Prostate gland (tissue), 2 donors: ENCODE measurements around the gene NRDC. TPM values are rescaled to one million over a fixed set of nuclear protein-coding genes. Genes with fewer than 3 reads are reported as not detected.
"Not testable (repeated sequence)": the region's sequence is repeated elsewhere in the genome, so short reads cannot be mapped to it uniquely, and the experiment has no call there.

Source experiments
- DNase-seq: peaks from one replicate; pipeline ENCODE4 v3.0.0-alpha.2; 2019; ENCODE audit warnings: low spot score
- H3K27ac ChIP-seq, 2 donors: fragments of 200-600 bp; sonication (generic); 2 replicates each; pipeline ENCODE4 v1.5.1; 2017 to 2019
- H3K27me3 ChIP-seq: fragments of 200-600 bp; sonication (generic); replicated peaks from 2 replicates; pipeline ENCODE4 v1.5.1; 2019; ENCODE audit not compliant: insufficient read depth
- H3K36me3 ChIP-seq, 2 donors: fragments of 200-600 bp; sonication (generic); 1 replicate in 1 of 2; 2 replicates in 1 of 2; pipeline versions ENCODE4 v1.5.1 to v1.8.1; 2017 to 2019
- H3K4me1 ChIP-seq: fragments of 200-600 bp; sonication (generic); replicated peaks from 2 replicates; pipeline ENCODE4 v1.5.1; 2019
- H3K4me3 ChIP-seq, 2 donors: fragments of 200-600 bp; sonication (generic); 2 replicates each; pipeline ENCODE4 v1.5.1; 2017 to 2019
- H3K9me3 ChIP-seq: fragments of 200-600 bp; sonication (generic); 2 replicates; pipeline ENCODE4 v1.5.1; 2017
- CTCF ChIP-seq, 4 experiments: fragments of 200-600 bp in 2 of 4; fragments of 450-650 bp in 2 of 4; sonication (generic) in 2 of 4; IDR thresholded peaks; 1 replicate in 3 of 4; 2 replicates in 1 of 4; pipeline ENCODE4 v1.5.1; 2016 to 2019; ENCODE audit warnings: antibody characterized with exemption in 4 of 4, mild to moderate bottlenecking in 2 of 4, moderate library complexity in 2 of 4
- POLR2A ChIP-seq: fragments of 450-650 bp; IDR thresholded peaks from one replicate; pipeline ENCODE4 v1.6.1; 2016; ENCODE audit warnings: antibody characterized with exemption, mild to moderate bottlenecking
- POLR2AphosphoS5 ChIP-seq: sonication (generic); formaldehyde crosslinking; IDR thresholded peaks from one replicate; pipeline ENCODE4 v1.6.1; 2017; ENCODE audit warnings: antibody characterized with exemption
- WGBS: methylation state at CpG from one replicate; pipeline ENCODE4 v1.1.5; 2018; 5-methylcytosine and 5-hydroxymethylcytosine counted together
- intact Hi-C: fragments of 100-400 bp; cut with DNase I; formaldehyde crosslinking; loops from one replicate; pipeline ENCODE4 v1.14.2; 2022
- total RNA-seq, 2 donors: library from RNA; depleted of rRNA; stranded (reverse); fragments of >200 nt; gene quantifications; one replicate each; pipeline ENCODE4 v1.1.0, GENCODE V29; 2016

NRDC gene
- total RNA-seq, 2 donors from 2014 or later = 48.5 to 67.7 TPM

- H3K36me3 ChIP-seq = no peaks in the 10 kb centered on the region
- peak overlapping the region; percentile 96 for H3K27ac ChIP-seq
- TF ChIP-seq CTCF (IDR thresholded peaks at IDR 0.05) = no peak
- TF ChIP-seq POLR2A = no peak
- TF ChIP-seq POLR2AphosphoS5 = no peak
- H3K4me1 ChIP-seq = no peaks in the 10 kb centered on the region
- peak overlapping the region; percentile 83 to 96 for H3K4me3 ChIP-seq
- WGBS = under 1% methylated on average over 17 of the region's 17 CpGs
- no peak for DNase-seq
- H3K9me3 ChIP-seq = no peaks in the 10 kb centered on the region
- no peaks in the 10 kb centered on the region for H3K27me3 ChIP-seq
- intact Hi-C loops = no loop called here
Measured at GRCh38 chr1:51878308-51878615, 265 bp downstream of the NRDC start.

GRCh38 chr1:51877434-51878307 lies 856 bp downstream of the NRDC start:
- Histone ChIP-seq H3K4me1 (no peaks in the 10 kb centered on the region), H3K27ac (peak overlapping the region; percentile 96), H3K4me3 (peak overlapping the region; percentile 83 to 96), H3K27me3 (no peaks in the 10 kb centered on the region), H3K9me3 (no peaks in the 10 kb centered on the region), H3K36me3 (no peaks in the 10 kb centered on the region)
- intact Hi-C loops = no loop called here
- peak; percentile 14 for DNase-seq
- no peak for TF ChIP-seq CTCF (IDR thresholded peaks at IDR 0.05)
- no peak for TF ChIP-seq POLR2AphosphoS5
- TF ChIP-seq POLR2A = no peak
- 10% methylated on average over 21 of the region's 21 CpGs for WGBS

- no peak for DNase-seq
- Histone ChIP-seq H3K9me3 (no peaks in the 10 kb centered on the region), H3K27ac (no peak overlapping the region), H3K4me3 (no peak overlapping the region), H3K27me3 (no peaks in the 10 kb centered on the region), H3K4me1 (no peaks in the 10 kb centered on the region), H3K36me3 (no peaks in the 10 kb centered on the region)
- TF ChIP-seq POLR2A (no peak), CTCF (IDR thresholded peaks at IDR 0.05) (no peak), POLR2AphosphoS5 (no peak)
- intact Hi-C loops = no loop called here
Measured at GRCh38 chr1:51875836-51876235, 2.7 kb downstream of the NRDC start.

GRCh38 chr1:51875291-51875772 lies 3.2 kb downstream of the NRDC start:
- Histone ChIP-seq H3K4me1 (no peaks in the 10 kb centered on the region), H3K27ac (no peak overlapping the region), H3K27me3 (no peaks in the 10 kb centered on the region), H3K9me3 (no peaks in the 10 kb centered on the region), H3K36me3 (no peaks in the 10 kb centered on the region), H3K4me3 (no peak overlapping the region)
- no peak for DNase-seq
- 53% methylated on average over 6 of the region's 6 CpGs for WGBS
- intact Hi-C loops = no loop called here
- TF ChIP-seq POLR2A = no peak
- no peak for TF ChIP-seq POLR2AphosphoS5
- TF ChIP-seq CTCF (IDR thresholded peaks at IDR 0.05) = no peak

- H3K4me3 ChIP-seq, H3K27me3 ChIP-seq, intact Hi-C loops, DNase-seq, H3K9me3 ChIP-seq, H3K27ac ChIP-seq, H3K36me3 ChIP-seq, H3K4me1 ChIP-seq: not testable (repeated sequence)
- 100% methylated on average over 1 of the region's 1 CpG for WGBS
Measured at GRCh38 chr1:51873270-51873669, 5.3 kb downstream of the NRDC start.
